SU-DHL-6 (cell line): ENCODE results near the gene ARID3B.

Experiments used
- H2AFZ ChIP-seq: fragments of 200-600 bp; sonication (generic); 2 replicates; pipeline ENCODE4 v1.6.1; 2014; ENCODE audit warnings: low read depth, mild to moderate bottlenecking, moderate library complexity, mixed read lengths, antibody characterized with exemption, low read length; ENCODE audit not compliant: severe bottlenecking
- H3F3A ChIP-seq: fragments of 200-600 bp; shearing (Covaris generic); 2 replicates; pipeline ENCODE4 v1.6.0; 2016; ENCODE audit warnings: antibody characterized with exemption, mild to moderate bottlenecking; ENCODE audit not compliant: insufficient read depth
- H3K27ac ChIP-seq: fragments of 200-600 bp; sonication (generic); 2 replicates; pipeline ENCODE4 v1.5.1; 2016; ENCODE audit warnings: low read depth, mild to moderate bottlenecking, low read length, moderate library complexity, mixed read lengths
- H3K27me3 ChIP-seq: fragments of 200-600 bp; sonication (generic), shearing (Covaris generic); 2 replicates; pipeline ENCODE4 v1.6.0; 2014; ENCODE audit warnings: mild to moderate bottlenecking, low read length
- H3K36me3 ChIP-seq: fragments of 200-600 bp; sonication (generic); 2 replicates; pipeline ENCODE4 v1.6.1; 2014; ENCODE audit warnings: mild to moderate bottlenecking, low read length, mixed read lengths
- H3K4me2 ChIP-seq: fragments of 300-600, 200-600 bp; shearing (Covaris generic), sonication (generic); 2 replicates; pipeline ENCODE4 v1.6.0; 2014; ENCODE audit warnings: low read length, low read depth, mild to moderate bottlenecking; ENCODE audit not compliant: poor library complexity, severe bottlenecking
- H3K4me3 ChIP-seq: fragments of 200-600 bp; sonication (generic); 2 replicates; pipeline ENCODE4 v1.5.1; 2014; ENCODE audit warnings: antibody characterized with exemption, low read length, mild to moderate bottlenecking, mixed read lengths; ENCODE audit not compliant: insufficient read depth, poor library complexity, severe bottlenecking
- H3K79me2 ChIP-seq: fragments of 200-600 bp; sonication (generic); 2 replicates; pipeline ENCODE4 v1.6.1; 2014; ENCODE audit warnings: mild to moderate bottlenecking, low read length, moderate library complexity; ENCODE audit not compliant: insufficient read depth
- H3K9ac ChIP-seq: fragments of 200-600 bp; sonication (generic); 2 replicates; pipeline ENCODE4 v1.7.0; 2014; ENCODE audit warnings: mild to moderate bottlenecking, low read length
- H3K9me2 ChIP-seq: fragments of 200-600 bp; sonication (generic); replicated peaks from 2 replicates; pipeline ENCODE4 v1.6.1; 2014; ENCODE audit warnings: low read length; ENCODE audit not compliant: insufficient read depth
- H3K9me3 ChIP-seq: fragments of 200-600 bp; sonication (generic); 2 replicates; pipeline ENCODE4 v1.6.1; 2014; ENCODE audit warnings: low read length, mixed read lengths; ENCODE audit not compliant: insufficient read depth
- H4K20me1 ChIP-seq: fragments of 200-600 bp; sonication (generic); 2 replicates; pipeline ENCODE4 v1.6.1; 2014; ENCODE audit warnings: low read depth, mild to moderate bottlenecking, antibody characterized with exemption, low read length, moderate library complexity, mixed read lengths
- EZH2phosphoT487 ChIP-seq: fragments of 200-600 bp; sonication (generic), shearing (Covaris generic); conservative IDR thresholded peaks from 2 replicates; pipeline ENCODE4 v1.6.1; 2018; ENCODE audit warnings: mild to moderate bottlenecking, antibody characterized with exemption, low read length, moderate library complexity, mixed read lengths
- TF ChIP-seq, protein P1 (sequence below): fragments of 200-600 bp; sonication (generic); IDR thresholded peaks from one replicate; pipeline ENCODE4 v1.5.1; 2017; ENCODE audit warnings: antibody characterized with exemption, mild to moderate bottlenecking, low read length, moderate library complexity; ENCODE audit not compliant: insufficient read depth, poor library complexity, severe bottlenecking

Gene ARID3B

DNA sequence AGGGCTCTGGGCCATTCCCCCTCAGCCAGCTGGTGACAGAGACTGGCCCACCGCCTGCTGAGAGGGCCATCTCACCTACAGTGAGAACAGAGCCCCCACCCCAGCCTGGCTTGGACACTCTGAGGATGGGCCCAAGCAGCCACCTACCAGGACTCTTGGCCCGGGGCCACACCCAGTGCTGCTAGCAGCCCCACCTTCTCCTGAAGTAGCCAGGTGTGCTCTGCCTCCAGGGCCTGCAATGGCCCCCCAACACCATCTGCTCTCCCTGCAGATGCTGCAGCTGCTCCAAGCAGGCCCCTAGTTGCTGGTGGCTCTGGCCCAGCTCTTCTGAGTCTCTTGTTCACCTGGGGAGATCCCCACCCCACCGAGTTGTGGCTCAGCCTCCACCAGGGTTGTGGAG lies 67.8 kb downstream of the ARID3B start:
- no peak overlapping the region for H3K4me3 ChIP-seq
- H3K9ac ChIP-seq: no peak overlapping the region
- H3K9me3 ChIP-seq: no peaks in the 10 kb centered on the region
- TF ChIP-seq EZH2phosphoT487: no peak
- TF ChIP-seq, protein P1, sequence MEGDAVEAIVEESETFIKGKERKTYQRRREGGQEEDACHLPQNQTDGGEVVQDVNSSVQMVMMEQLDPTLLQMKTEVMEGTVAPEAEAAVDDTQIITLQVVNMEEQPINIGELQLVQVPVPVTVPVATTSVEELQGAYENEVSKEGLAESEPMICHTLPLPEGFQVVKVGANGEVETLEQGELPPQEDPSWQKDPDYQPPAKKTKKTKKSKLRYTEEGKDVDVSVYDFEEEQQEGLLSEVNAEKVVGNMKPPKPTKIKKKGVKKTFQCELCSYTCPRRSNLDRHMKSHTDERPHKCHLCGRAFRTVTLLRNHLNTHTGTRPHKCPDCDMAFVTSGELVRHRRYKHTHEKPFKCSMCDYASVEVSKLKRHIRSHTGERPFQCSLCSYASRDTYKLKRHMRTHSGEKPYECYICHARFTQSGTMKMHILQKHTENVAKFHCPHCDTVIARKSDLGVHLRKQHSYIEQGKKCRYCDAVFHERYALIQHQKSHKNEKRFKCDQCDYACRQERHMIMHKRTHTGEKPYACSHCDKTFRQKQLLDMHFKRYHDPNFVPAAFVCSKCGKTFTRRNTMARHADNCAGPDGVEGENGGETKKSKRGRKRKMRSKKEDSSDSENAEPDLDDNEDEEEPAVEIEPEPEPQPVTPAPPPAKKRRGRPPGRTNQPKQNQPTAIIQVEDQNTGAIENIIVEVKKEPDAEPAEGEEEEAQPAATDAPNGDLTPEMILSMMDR: no peak
- no peaks in the 10 kb centered on the region for H4K20me1 ChIP-seq
- H3K36me3 ChIP-seq: no peaks in the 10 kb centered on the region
- no peaks in the 10 kb centered on the region for H3K79me2 ChIP-seq
- no peak overlapping the region for H3K27ac ChIP-seq
- no peaks in the 10 kb centered on the region for H3K9me2 ChIP-seq
- H3K4me2 ChIP-seq: no peak overlapping the region
- H3K27me3 ChIP-seq: no peaks in the 10 kb centered on the region
- no peaks in the 10 kb centered on the region for H3F3A ChIP-seq
- H2AFZ ChIP-seq: no peak overlapping the region

DNA sequence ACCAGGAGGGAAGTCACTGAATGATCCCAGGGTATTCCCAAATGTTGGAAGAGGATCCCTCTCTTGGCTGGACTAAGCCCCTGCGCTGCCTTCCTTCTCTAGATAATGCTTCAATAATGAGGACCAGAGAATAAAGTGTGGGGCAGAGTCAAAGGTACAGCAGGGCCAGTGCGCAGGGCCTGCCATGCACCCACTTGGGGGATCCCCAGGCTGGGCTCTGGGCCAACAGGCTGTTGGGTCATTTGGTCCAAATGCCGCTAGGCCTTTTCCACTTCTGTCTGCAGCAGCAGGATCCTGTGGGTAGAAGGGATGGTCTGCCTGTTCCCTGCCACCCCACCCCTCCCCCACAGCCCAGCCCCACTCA lies 68.9 kb downstream of the ARID3B start:
- Histone ChIP-seq H2AFZ (no peak overlapping the region), H3K79me2 (no peaks in the 10 kb centered on the region), H3K4me3 (no peak overlapping the region), H3K27ac (no peak overlapping the region), H3K9ac (no peak overlapping the region), H3K9me2 (no peaks in the 10 kb centered on the region), H3K27me3 (no peaks in the 10 kb centered on the region), H4K20me1 (no peaks in the 10 kb centered on the region), H3K36me3 (no peaks in the 10 kb centered on the region), H3F3A (peaks cover 1% of the 10 kb centered on the region), H3K4me2 (no peak overlapping the region), H3K9me3 (no peaks in the 10 kb centered on the region)
- no peak for TF ChIP-seq EZH2phosphoT487
- TF ChIP-seq, protein P1: no peak

DNA sequence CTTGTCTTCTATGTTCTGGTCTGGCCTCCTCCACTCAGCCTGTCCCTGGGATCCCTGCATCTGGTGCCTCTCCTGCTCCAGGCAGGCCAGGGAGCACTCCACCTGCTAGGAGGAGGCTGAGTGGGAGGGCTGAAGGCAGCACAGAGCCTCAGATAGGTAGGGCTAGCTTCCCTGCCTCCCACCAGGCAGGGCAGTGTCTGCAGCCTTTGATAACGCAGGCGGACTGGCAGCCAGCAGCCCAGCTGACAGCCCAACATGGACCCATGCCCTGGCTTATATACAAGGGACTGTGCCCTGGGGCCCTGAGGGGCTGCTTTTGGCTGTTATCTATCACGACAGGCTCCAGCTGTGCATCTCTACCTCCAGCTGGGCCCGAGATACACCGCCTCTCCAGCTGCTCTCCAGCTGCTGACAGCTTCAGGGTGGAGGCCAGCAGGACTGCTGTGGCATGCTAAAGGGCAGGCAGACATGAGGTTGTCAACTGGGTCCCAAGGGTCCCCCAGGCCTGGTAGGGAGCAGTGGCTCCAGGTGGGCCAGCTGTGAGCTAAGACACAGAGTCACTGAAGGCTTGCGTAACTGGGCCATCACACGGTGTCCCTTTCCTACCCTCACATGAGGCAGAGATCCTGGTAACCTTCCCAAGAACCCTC lies 69.4 kb downstream of the ARID3B start:
- Histone ChIP-seq H2AFZ (no peak overlapping the region), H3K79me2 (no peaks in the 10 kb centered on the region), H3F3A (peaks cover 5% of the 10 kb centered on the region), H3K9me3 (no peaks in the 10 kb centered on the region), H3K4me2 (no peak overlapping the region), H3K36me3 (no peaks in the 10 kb centered on the region), H3K4me3 (no peak overlapping the region), H3K27ac (no peak overlapping the region), H3K27me3 (no peaks in the 10 kb centered on the region), H3K9ac (no peak overlapping the region), H4K20me1 (no peaks in the 10 kb centered on the region), H3K9me2 (no peaks in the 10 kb centered on the region)
- TF ChIP-seq, protein P1: no peak
